PFSK-1 (cell line): Measurements from ENCODE around the gene GNAS.

Source experiments
- FOXP2 ChIP-seq: optimal IDR thresholded peaks from 2 replicates; pipeline ENCODE3; 2011; ENCODE audit warnings: borderline replicate concordance, control low read depth, inconsistent platforms; ENCODE audit not compliant: insufficient read depth; ENCODE audit errors: extremely low read length, extremely low read depth
- POLR2AphosphoS5 ChIP-seq: IDR thresholded peaks from 2 replicates; pipeline ENCODE4 v1.6.1; 2012; ENCODE audit warnings: low read depth, mild to moderate bottlenecking, control low read depth, low read length, moderate library complexity
- SIN3A ChIP-seq: IDR thresholded peaks from 2 replicates; pipeline ENCODE4 v1.6.1; 2012; ENCODE audit warnings: mild to moderate bottlenecking, low read length, moderate library complexity, borderline replicate concordance; ENCODE audit not compliant: insufficient read depth
- TAF1 ChIP-seq: IDR thresholded peaks from 2 replicates; pipeline ENCODE4 v1.6.1; 2012; ENCODE audit warnings: low read length, control low read depth, borderline replicate concordance; ENCODE audit not compliant: insufficient read depth
- TF ChIP-seq, protein P1 (sequence below), 2 experiments: IDR thresholded peaks; 2 replicates each; pipeline versions ENCODE4 v1.6.1 to v1.8.0; 2011 to 2012; ENCODE audit warnings: low read depth in 2 of 2, low read length in 2 of 2, control low read depth in 1 of 2, inconsistent platforms in 1 of 2, mild to moderate bottlenecking in 1 of 2, moderate library complexity in 1 of 2; ENCODE audit not compliant: insufficient read depth in 1 of 2

The GNAS gene

DNA sequence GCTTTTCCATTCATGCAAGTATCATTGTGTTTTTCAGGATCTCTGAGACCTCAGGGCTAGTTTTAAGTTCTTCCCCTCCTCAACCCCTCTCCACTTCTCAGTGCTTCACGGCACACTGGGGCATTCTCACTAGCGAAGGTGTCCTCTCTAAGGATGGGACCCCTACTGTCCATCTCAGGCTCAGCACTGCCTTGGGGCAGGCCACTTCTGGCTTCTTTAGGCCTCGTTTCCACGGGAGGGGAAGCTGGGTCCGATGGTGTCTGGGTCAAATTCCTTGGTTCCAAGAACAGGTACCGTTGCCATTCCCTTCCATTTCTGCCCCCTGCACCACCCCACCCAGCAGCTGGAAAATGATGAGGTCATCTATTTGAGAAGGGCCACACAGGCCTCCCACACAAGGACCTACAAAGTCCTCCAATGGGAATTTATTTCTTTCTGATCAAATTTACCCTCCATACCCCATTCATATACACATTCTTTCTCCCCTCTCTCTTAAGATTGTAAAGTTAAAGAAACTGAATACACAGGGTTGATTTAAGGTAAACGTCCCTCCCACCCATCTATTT, 17.2 kb downstream of the GNAS start:
- TF ChIP-seq POLR2AphosphoS5 = no peak
- no peak for TF ChIP-seq FOXP2
- TF ChIP-seq SIN3A = no peak
- TF ChIP-seq, protein P1, sequence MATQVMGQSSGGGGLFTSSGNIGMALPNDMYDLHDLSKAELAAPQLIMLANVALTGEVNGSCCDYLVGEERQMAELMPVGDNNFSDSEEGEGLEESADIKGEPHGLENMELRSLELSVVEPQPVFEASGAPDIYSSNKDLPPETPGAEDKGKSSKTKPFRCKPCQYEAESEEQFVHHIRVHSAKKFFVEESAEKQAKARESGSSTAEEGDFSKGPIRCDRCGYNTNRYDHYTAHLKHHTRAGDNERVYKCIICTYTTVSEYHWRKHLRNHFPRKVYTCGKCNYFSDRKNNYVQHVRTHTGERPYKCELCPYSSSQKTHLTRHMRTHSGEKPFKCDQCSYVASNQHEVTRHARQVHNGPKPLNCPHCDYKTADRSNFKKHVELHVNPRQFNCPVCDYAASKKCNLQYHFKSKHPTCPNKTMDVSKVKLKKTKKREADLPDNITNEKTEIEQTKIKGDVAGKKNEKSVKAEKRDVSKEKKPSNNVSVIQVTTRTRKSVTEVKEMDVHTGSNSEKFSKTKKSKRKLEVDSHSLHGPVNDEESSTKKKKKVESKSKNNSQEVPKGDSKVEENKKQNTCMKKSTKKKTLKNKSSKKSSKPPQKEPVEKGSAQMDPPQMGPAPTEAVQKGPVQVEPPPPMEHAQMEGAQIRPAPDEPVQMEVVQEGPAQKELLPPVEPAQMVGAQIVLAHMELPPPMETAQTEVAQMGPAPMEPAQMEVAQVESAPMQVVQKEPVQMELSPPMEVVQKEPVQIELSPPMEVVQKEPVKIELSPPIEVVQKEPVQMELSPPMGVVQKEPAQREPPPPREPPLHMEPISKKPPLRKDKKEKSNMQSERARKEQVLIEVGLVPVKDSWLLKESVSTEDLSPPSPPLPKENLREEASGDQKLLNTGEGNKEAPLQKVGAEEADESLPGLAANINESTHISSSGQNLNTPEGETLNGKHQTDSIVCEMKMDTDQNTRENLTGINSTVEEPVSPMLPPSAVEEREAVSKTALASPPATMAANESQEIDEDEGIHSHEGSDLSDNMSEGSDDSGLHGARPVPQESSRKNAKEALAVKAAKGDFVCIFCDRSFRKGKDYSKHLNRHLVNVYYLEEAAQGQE (IDR thresholded peaks at IDR 0.05; ENCODE audit: insufficient read depth in 1 of 2, low read depth in 2 of 2, low read length in 2 of 2) = no peak
- no peak for TF ChIP-seq TAF1

DNA sequence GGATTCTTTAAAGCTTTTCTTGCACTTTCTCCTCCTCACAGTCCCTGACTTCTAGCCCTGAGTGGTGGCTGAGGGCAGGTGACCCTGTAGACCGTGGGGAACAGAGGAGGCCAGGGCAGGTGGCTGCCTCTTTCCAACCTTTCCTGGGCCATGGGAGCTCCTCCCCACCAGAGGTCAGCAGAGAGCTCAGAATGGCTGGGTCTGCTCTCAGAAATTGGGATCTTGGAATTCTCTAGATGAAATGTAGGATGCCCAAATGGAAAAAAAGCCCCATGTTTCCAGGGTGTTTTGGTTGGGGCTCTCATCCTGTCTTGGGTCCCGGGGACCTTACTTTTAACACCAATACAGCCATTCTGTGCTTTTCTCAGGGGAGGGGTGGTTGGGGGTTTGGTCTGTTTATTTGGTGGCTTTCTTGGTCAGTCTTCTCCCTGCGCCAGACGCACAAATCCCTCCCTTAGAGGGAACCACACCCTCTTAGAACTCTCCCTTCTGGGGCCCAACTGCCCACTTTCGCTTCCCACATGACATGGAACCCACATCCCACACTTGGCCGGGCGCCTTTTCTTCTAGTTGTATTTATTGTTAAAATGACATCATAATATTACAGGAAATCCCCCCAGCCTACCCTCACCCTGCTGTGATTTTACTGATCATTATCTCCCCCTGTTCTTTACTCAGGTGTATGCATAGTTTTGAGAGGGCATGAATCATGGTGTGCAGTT, 17.9 kb downstream of the GNAS start:
- TF ChIP-seq FOXP2 = no peak
- TF ChIP-seq POLR2AphosphoS5 = no peak
- no peak for TF ChIP-seq SIN3A
- TF ChIP-seq, protein P1 (IDR thresholded peaks at IDR 0.05; ENCODE audit: insufficient read depth in 1 of 2, low read depth in 2 of 2, low read length in 2 of 2) = no peak
- TF ChIP-seq TAF1 = no peak

DNA sequence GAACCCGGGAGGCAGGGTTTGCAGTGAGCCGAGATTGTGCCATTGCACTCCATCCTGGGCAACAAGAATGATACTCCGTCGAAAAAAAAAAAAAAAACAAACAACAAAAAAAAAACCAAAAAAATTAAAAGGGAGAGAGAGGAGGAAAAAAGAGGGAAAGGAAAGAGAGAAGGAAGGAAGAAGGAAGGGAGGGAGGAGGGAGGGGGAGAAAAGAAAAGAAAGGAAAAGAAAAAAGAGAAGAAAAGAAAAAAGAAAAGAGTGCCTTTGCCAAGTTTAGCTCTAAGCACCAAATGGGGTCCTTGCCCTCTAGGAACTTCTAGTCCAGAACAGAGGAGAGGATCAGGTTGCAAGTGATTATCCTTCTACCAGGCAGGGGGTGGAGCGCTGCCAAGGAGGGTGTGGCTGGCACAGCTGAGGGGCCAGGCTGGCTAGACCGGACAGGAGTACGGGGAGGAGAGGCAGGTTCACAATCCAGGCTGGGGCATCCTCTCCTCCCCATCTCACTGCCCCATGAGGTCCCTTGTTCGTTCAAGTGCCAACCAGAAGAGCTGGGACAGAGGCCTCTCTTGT, 19.1 kb downstream of the GNAS start:
- TF ChIP-seq, protein P1 (IDR thresholded peaks at IDR 0.05; ENCODE audit: insufficient read depth in 1 of 2, low read depth in 2 of 2, low read length in 2 of 2) = no peak
- no peak for TF ChIP-seq SIN3A
- TF ChIP-seq POLR2AphosphoS5 = no peak
- no peak for TF ChIP-seq TAF1
- TF ChIP-seq FOXP2 = no peak

DNA sequence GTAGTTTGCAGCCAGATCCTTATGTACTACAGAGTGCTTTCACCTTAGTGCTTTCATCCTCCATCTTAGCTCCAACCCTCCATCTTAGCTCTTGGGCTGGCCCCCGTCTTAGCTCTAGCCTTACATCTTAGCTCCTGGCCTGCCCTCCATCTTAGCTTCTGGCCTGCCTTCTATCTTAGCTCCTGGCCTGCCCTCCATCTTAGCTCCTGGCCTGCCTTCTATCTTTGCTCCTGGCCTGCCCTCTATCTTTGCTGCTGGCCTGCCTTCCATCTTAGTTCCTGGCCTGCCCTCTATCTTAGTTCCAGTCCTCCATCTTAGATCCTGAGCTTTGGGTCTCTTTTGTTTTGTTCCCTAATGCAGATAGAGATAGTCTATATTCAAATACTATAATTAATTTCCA, 22.0 kb downstream of the GNAS start:
- no peak for TF ChIP-seq FOXP2
- TF ChIP-seq POLR2AphosphoS5 = no peak
- TF ChIP-seq TAF1 = no peak
- TF ChIP-seq, protein P1 (IDR thresholded peaks at IDR 0.05; ENCODE audit: insufficient read depth in 1 of 2, low read depth in 2 of 2, low read length in 2 of 2) = no peak
- no peak for TF ChIP-seq SIN3A
